ENCODE measurements around the gene GNAT3. TPM values are rescaled to one million over a fixed set of nuclear protein-coding genes. Genes with fewer than 3 reads are reported as not detected.

The GNAT3 gene
- total and polyA plus RNA-seq, 2 of the 8 experiments (the other 6 are each of a cell fraction or from before 2014, with no cell fraction given): not detected

- Histone ChIP-seq H2BK15ac (ENCODE audit: low read length) (no peak overlapping the region), H4K20me1 (replicated peaks in 1 of 2; ENCODE audit: control insufficient read depth in 1 of 2, insufficient read depth in 2 of 2, low read length in 2 of 2) (no peaks in the 10 kb centered on the region), H3K9me3 (ENCODE audit: insufficient read depth in 2 of 2, low read depth in 1 of 2, low read length in 1 of 2) (no peaks in the 10 kb centered on the region), H3K23me2 (ENCODE audit: low read depth, low read length) (no peaks in the 10 kb centered on the region; the same call in 1 of the 2 replicates), H3K14ac (ENCODE audit: insufficient read length) (no peak overlapping the region), H3K56ac (replicated peaks; ENCODE audit: insufficient read length, low read depth, low read length) (no peak overlapping the region), H3K4me2 (ENCODE audit: insufficient read depth in 1 of 2, low read depth in 2 of 2, low read length in 2 of 2) (no peak overlapping the region), H2AK5ac (ENCODE audit: low read depth, low read length) (no peak overlapping the region), H4K8ac (ENCODE audit: extremely low read depth, insufficient read depth, low read length) (no peak overlapping the region), H2BK12ac (ENCODE audit: low read depth, low read length) (no peak overlapping the region), H2BK5ac (ENCODE audit: low read depth, low read length) (no peak overlapping the region), H3K27me3 (replicated peaks in 1 of 4; ENCODE audit: control insufficient read depth in 3 of 4, extremely low read depth in 1 of 4, insufficient read depth in 3 of 4, low read length in 3 of 4) (no peaks in the 10 kb centered on the region), H3K79me2 (ENCODE audit: control insufficient read depth in 1 of 2, insufficient read depth in 2 of 2, low read length in 2 of 2) (no peaks in the 10 kb centered on the region), H3K9ac (replicated peaks in 1 of 4; ENCODE audit: extremely low read depth in 1 of 4, low read depth in 3 of 4, low read length in 3 of 4) (no peak overlapping the region), H2AFZ (ENCODE audit: low read length) (no peak overlapping the region), H2BK20ac (ENCODE audit: low read length) (no peak overlapping the region), H3K79me1 (ENCODE audit: low read depth, low read length) (no peaks in the 10 kb centered on the region), H3K27ac (ENCODE audit: low read depth, low read length) (no peak overlapping the region), H4K5ac (ENCODE audit: insufficient read length, low read depth, low read length) (no peak overlapping the region), H3K4me1 (replicated peaks in 1 of 4; ENCODE audit: control insufficient read depth in 3 of 4, insufficient read depth in 4 of 4, low read length in 3 of 4) (no peaks in the 10 kb centered on the region), H3K36me3 (ENCODE audit: control insufficient read depth in 2 of 4, insufficient read depth in 4 of 4, low read length in 3 of 4) (no peaks in the 10 kb centered on the region), H4K91ac (replicated peaks; ENCODE audit: insufficient read length, low read length) (no peak overlapping the region), H3K23ac (ENCODE audit: insufficient read length) (no peak overlapping the region), H2BK120ac (replicated peaks; ENCODE audit: low read depth, low read length) (no peak overlapping the region), H3K4ac (replicated peaks; ENCODE audit: insufficient read length, low read depth, low read length) (no peak overlapping the region), H3K18ac (ENCODE audit: extremely low read depth, low read length) (no peak overlapping the region), H3K4me3 (ENCODE audit: extremely low read depth in 1 of 4, insufficient read depth in 2 of 4, low read depth in 3 of 4, low read length in 4 of 4) (no peak overlapping the region)
- POLR2A ChIA-PET (ENCODE audit: partially characterized antibody): no interaction called here
- WGBS, 2 experiments (ENCODE audit: extremely low coverage in 1 of 2, insufficient coverage in 1 of 2, insufficient read length in 1 of 2, insufficient replicate concordance in 2 of 2, low coverage in 1 of 2, low lambda C conversion rate in 2 of 2, missing lambda C conversion rate in 1 of 2): 92% methylated on average over 7 of the region's 7 CpGs; no CpG with 5 or more reads in 1 of the 2 experiments
- DNase-seq (ENCODE audit: low read depth in 1 of 2, low spot score in 2 of 2) (no peak), FAIRE-seq (peak; percentile 7)
- TF ChIP-seq CBX8 (IDR thresholded peaks at IDR 0.05; ENCODE audit: borderline replicate concordance, low read depth, low read length) (no peak), MAX (IDR thresholded peaks at IDR 0.05) (no peak), SUZ12 (IDR thresholded peaks at IDR 0.05; ENCODE audit: low read length) (no peak), MAFK (IDR thresholded peaks at IDR 0.05; ENCODE audit: low read depth, low read length) (no peak), E2F6 (IDR thresholded peaks at IDR 0.05) (no peak), KDM5A (IDR thresholded peaks at IDR 0.05; ENCODE audit: low read length) (no peak), BRCA1 (IDR thresholded peaks at IDR 0.05; ENCODE audit: low read depth, low read length) (no peak), RBBP5 (IDR thresholded peaks at IDR 0.05; ENCODE audit: borderline replicate concordance, low read depth, low read length) (no peak), RXRA (IDR thresholded peaks at IDR 0.05; ENCODE audit: insufficient read depth, low read depth, low read length) (no peak), NANOG (IDR thresholded peaks at IDR 0.05; ENCODE audit: insufficient read depth, low read depth, low read length, poor library complexity, severe bottlenecking) (no peak), TCF12 (IDR thresholded peaks at IDR 0.05; ENCODE audit: low read depth, low read length) (no peak), SP2 (IDR thresholded peaks at IDR 0.05; ENCODE audit: low read length) (no peak)
- CTCF ChIA-PET (ENCODE audit: partially characterized antibody): no interaction called here
Observed at GRCh38 chr7:80505900-80506500, 5.9 kb downstream of the GNAT3 start.

Measured in H1 (cell line).